Activated gamma-delta T cell (primary cell): Measurements from ENCODE around the gene SCUBE3.
A peak's percentile ranks its signal among the peaks of the same experiment; 100 is the strongest.

ENCODE experiments used
- DNase-seq: peaks from one replicate; lab custom pipeline; 2025; lab: John Stamatoyannopoulos, UW

The SCUBE3 gene

GRCh38 chr6:35240838-35241801 is 27.4 kb downstream of the SCUBE3 start:
- no peak for DNase-seq

- no peak for DNase-seq
These were observed 28.7 kb downstream of the SCUBE3 start for GRCh38 chr6:35242486-35242885.

GRCh38 chr6:35242906-35243305 is 29.1 kb downstream of the SCUBE3 start:
- DNase-seq = no peak

- no peak for DNase-seq
These were observed 29.7 kb downstream of the SCUBE3 start for GRCh38 chr6:35243386-35243958.

GRCh38 chr6:35244551-35244950 is 30.8 kb downstream of the SCUBE3 start:
- DNase-seq = no peak

- DNase-seq = no peak
These were observed 34.0 kb downstream of the SCUBE3 start for GRCh38 chr6:35247642-35248231.

- no peak for DNase-seq
These were observed 34.5 kb downstream of the SCUBE3 start for GRCh38 chr6:35248300-35248699.

- DNase-seq = no peak
These were observed 35.2 kb downstream of the SCUBE3 start for GRCh38 chr6:35248965-35249364.

- no peak for DNase-seq
These were observed 38.2 kb downstream of the SCUBE3 start for GRCh38 chr6:35251949-35252348.

- DNase-seq = no peak
These were observed 39.5 kb downstream of the SCUBE3 start for GRCh38 chr6:35253249-35253648.

GRCh38 chr6:35258336-35258735 is 44.6 kb downstream of the SCUBE3 start:
- DNase-seq = no peak

- no peak for DNase-seq
These were observed 45.1 kb downstream of the SCUBE3 start for GRCh38 chr6:35258858-35259193.

GRCh38 chr6:35259194-35259947 is 45.6 kb downstream of the SCUBE3 start, which contains the start of gene ZNF76:
Gene ZNF76, plus strand, starts transcription at chr6:35259735. Its CDS starts 21,417 bp downstream, at chr6:35281152.
- DNase-seq = peak; percentile 89

GRCh38 chr6:35259948-35260590 is 46.3 kb downstream of the SCUBE3 start:
- DNase-seq = peak; percentile 66

- DNase-seq = no peak
These were observed 47.1 kb downstream of the SCUBE3 start for GRCh38 chr6:35260591-35261570.

GRCh38 chr6:35262596-35262995 is 48.8 kb downstream of the SCUBE3 start:
- DNase-seq = no peak

- no peak for DNase-seq
These were observed 51.0 kb downstream of the SCUBE3 start for GRCh38 chr6:35264550-35265274.

- no peak for DNase-seq
These were observed 51.8 kb downstream of the SCUBE3 start for GRCh38 chr6:35265523-35265922.

GRCh38 chr6:35267446-35267845 is 53.7 kb downstream of the SCUBE3 start:
- no peak for DNase-seq

- no peak for DNase-seq
These were observed 54.1 kb downstream of the SCUBE3 start for GRCh38 chr6:35267897-35268296.
